GM21381 (cell line): ENCODE data around the gene MBNL2.

Experiments
- ATAC-seq: cut with Tn5 transposase; IDR thresholded peaks from one replicate; pipeline ENCODE4 v1.9.1; 2021; ENCODE audit warnings: mild to moderate bottlenecking, moderate library complexity; ENCODE audit not compliant: unreplicated experiment

MBNL2 gene

DNA sequence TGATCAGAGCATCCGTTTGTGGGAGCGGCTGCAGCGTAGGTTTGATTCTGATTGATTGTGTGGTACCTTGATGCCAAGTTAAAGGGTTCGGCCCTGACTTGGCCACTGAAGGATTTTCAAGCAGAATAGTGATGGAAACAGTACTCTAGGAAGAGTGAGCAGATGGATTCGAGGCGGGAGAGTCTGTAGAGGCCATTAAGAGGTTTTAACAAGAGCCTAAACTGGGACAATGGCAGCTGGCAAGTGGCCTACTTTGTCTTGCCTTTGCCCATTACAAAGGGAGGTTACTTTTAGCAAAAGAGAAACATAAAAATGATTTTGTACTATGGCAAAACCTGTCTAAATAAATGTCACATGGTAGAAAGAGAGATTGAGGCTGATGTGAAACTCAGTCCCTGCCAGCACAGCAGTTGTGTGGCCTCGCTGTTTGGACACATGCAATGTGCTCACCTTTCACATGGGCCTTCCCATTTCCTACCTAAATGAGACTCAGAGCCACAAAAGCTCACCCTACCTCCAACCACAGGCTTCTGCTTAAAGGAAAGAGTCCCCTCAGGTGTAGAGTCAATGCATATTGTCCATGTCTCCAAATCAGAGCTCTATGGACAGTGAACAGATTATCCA is 149.5 kb downstream of the MBNL2 start:
- ATAC-seq, result no peak

DNA sequence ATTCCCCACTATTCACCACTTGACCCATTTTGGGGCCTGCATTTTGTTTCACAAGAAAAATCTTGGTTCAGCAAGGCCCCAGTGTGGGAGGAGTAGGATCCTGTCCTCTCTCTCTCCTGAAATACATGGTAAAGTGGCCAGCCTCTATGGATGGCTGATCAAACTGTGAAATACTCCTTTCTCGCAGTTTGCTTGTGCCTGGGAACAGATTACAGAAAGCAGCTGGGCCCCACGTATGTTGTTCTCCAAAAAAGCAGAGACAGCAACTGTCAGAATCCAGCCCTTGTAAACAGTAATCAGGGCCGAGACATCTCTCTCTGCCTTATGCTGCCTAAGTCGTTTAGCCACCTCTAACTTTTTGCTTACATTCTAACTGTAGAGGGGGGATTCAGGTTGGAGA is 150.8 kb downstream of the MBNL2 start:
- ATAC-seq, result no peak

DNA sequence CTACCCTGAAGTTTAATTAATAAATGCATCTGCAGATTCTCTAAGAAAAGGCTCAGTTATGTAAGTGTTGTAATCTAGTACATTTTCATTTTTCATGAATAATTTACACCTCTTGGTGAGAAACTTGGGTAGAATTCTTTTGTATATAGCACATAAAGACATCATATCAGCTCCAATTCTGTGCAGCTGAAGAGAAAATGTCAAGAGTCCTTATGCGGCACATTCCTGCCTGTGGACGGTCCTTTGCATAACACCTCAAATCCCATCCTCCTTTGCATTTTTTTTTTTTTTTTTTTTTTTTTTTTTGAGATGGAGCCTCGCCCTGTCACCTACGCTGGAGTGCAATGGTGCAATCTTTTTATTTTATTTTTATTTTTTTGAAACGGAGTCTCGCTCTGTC is 151.7 kb downstream of the MBNL2 start:
- no peak for ATAC-seq

DNA sequence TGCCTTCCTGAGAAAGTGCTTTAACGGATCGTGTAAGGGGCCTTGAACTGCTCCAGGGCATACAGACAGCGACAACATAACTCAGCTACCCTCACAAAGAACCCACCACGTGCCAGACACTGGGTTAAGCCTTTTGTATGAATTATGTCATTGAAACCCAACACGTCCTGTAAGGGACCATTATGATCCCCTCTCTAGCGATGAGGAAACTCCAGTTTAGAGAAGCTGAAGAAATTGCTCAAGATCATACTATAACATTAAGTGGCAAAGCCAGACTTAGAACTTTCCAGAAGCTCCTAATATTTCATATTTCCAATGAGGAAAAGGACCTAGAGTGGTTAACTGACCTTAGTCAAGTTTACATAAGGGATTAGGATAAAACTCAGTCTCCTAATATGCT is 154.8 kb downstream of the MBNL2 start:
- no peak for ATAC-seq

DNA sequence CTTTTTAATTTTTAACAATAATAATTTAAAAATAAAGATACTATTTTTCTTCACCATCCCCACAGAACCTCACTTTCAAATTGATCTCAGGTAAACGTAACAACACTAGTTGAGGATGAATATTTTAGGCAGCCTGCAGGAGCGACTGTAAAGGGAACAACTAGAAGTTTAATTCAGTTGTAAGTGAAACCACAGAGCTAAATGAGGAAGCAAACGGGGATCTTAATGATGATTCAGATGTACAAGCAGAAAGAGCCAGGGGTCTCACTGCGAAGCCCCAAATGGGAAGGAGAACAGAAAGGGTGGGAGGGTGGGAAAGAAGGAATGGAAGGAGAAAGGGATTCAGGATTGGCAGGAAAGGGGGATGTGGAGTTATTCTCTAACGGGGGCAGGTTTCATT is 157.3 kb downstream of the MBNL2 start:
- no peak for ATAC-seq

DNA sequence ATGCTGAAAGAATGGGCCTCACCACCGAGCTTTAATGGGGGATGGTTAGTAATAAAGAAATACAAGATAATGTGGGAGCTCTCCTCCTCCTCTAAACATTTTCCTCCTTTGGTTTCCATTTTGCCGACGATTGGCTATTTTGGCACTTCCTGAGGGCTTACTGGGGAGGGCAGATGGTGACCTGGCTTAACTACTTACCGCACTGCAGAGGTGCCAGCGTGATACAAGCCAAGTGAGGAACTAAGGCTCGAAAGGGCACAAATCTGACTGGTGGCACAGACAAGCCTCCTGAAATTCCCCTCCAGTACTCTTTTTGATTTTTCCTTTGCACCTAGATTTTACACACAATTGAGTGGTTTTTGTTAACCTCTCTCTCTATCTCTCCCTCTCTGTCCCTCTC is 158.6 kb downstream of the MBNL2 start:
- no peak for ATAC-seq

DNA sequence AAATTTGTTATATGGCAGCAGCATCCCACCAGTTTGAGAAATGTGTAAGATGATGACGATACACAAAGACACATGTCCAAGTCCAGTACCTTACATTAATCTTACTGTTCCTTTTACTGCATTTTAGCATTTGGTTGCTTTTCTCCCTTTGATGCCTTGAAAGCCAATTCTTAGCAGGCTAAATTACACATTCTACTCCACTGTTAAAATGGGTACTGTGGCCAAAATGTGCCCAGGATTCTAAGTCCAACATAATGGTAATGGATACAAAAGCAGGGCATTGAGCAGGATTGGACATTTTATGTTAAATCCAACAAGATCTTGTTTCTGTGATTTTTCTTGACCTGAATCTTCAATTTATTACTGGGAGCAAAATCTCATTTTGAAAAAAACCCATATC is 159.1 kb downstream of the MBNL2 start:
- no peak for ATAC-seq

DNA sequence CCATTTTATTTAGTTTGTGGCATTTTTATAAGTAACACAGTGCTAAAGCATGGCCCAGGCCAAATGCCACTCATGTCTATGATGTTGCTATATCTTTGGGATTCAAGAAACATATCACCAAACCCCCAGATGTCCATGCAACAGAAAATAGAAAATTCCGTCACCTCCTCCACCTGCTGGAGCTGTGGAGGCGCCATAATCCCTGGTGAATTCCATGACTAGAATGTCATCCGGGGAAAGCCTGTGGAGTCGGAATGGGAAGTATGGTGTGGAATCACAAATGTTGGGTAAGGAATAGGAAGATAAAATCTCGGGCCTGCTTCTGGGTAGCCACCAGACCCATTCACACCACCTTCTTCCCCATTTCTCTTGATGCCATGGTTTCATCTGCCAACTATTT is 160.1 kb downstream of the MBNL2 start:
- ATAC-seq, result no peak

DNA sequence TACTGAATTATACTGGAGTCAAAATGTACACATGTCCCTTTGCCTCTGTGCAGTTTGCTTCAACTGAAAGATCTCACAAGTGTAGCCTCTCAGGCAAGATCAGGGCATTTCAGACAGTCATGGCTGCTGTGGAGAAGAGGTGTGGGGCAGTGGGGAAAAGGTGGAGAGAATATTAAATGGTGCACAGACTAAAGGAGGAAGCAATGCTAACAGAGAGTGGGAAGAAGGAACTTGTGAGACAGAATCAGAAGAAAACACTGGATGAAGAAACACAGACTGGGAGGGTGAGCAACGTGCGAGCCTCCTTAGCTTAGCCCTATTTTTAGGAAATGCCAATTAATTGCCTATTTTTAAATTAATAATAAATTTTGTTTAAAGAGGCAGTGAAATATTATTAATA is 162.2 kb downstream of the MBNL2 start:
- no peak for ATAC-seq

DNA sequence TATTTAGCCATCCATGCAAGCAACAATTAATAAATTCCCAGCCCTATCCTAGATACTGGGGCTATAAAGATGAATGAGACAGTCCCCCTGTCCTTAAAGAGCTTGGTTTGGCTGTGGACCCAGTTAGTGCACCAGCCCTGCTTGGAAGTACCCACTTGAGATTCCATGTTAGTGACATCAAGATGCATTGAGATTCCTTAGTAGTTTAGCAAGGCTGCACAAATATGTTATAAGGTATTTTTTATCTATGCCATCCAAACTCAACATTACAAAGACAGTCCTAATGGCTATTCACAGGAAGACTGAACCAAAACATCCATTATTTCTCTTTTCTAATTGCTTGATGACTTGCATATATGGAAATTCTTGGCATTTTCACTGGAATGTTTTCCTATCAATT is 163.0 kb downstream of the MBNL2 start:
- ATAC-seq, result no peak

DNA sequence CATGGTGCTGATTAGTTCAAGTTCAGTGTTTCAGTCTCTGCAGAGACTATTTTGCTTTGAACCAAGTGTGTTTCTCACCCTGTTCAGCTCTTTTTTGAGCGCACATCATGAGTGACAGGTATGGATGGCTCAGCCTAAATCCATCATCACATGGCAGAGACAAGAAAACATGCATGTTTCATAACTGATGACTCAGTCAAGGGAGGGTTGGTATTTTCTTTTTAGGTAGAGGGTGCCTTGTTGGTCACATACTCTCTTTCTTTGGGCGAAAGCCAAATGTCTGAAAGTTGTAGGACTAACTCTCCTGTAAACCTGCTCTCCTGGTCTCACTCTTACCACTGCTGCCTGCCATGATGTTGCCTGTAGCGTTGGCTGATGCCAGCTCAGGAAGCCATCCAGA is 163.7 kb downstream of the MBNL2 start:
- no peak for ATAC-seq

DNA sequence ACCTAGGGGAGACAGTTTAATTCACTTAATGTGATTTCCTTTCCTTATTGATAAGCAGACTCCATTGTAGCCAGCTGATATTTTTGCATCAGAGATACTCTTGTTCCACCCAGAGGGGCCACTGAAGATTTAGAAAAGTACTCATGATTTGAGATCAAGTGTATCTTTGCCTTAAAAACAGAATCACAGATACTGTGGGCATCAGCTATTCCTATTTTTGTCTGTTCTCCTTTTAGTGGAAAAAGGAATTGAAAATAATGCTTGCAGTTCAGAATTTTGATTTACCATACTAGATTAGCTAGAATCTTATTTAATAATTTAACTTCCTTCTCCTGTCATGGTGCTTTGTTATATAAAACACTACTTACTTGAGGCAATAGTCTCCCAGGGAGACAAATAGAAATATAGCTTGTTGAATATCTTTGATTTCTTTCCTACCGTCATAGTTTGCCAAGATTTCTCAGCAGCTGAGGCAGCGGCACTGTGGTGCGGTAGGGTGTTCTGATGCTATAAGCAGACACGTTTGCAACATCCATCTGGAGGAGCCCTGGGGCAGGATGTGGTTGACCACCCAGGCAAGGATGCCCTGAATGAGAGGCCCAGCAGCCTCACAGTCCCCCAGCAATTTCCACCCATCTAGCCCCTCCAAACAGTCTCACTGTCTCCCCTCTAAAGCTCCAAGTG is 164.8 kb downstream of the MBNL2 start:
- ATAC-seq, result no peak

DNA sequence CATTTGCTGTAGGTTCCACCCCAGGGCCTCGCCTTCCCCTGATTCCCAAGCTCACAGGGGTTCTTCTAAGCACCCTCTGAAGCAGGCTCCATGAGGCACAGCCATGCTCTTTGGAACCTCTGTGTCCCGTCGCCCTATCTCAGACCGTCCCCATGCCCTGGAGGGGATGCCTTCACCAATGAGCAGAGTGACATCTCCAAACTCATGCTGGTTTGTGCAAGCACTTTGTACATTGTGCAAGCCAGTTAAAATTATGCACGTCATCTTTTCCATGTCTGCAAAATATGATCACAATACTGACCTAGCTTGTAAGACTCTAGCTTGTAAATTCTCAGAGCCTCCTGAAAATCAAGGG is 165.3 kb downstream of the MBNL2 start:
- no peak for ATAC-seq

DNA sequence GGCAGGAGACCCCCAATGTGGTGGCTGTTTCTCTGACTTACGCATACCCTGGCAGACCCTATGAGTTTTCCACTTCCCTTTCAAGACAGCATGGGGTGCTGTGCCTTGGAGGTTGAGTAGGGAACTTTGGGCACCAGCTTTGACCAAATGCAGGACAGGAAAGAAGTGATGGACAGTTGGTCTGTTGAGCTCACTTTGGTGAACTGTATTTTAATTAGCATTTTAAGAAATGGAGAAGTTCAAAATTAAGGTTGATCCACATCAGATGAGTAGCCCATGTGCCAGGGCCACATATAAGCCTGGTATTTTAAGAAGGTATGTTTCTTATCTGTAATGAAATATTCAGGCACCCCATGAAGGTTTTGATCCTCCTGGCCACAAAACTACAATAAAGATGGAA is 165.8 kb downstream of the MBNL2 start:
- ATAC-seq, result no peak

DNA sequence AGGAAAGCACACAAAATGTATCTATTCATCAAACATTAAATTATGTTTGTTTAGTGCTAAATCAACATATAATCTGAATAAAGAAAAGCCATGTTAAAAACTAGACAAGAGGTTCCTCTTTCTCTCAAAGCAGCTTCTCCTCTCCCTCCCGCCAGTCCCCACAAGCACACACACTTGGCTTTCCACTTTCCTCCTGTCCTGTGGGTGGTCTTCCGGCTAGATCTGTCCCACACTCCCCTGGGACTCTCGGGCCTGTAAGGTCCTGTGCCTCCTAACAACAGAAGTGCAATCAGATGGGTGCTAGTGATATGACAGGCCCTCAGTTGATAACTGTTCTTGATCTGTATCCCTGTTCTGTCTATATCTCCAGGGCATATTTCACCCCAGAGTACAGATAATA is 166.2 kb downstream of the MBNL2 start:
- no peak for ATAC-seq

DNA sequence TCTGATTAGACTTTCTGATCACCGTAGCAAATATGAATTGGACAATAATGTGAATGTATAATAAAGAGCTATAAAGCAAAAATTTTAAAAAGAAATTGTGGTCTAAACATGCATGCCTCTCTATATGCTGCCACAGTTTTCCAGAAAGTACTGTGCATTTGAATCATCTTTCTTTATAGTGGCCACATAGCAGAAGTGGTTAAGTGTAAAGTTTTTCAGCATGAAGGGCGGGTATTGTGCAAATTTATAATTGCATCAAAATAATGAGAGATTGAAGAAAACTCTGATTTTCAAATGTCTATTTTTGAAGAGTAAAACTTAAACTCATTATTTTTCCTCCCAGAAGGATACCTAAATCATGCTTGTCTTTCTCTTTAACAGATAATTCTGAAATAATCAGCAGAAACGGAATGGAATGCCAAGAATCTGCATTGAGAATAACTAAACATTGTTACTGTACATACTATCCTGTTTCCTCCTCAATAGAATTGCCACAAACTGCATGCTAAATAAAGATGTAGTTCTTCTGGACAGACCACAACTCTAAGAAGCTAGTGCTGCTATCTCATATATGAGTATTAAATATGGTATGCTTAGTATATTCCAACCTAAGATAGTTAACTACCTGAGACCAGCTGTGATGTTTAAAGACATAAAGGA is 168.9 kb downstream of the MBNL2 start:
- no peak for ATAC-seq

DNA sequence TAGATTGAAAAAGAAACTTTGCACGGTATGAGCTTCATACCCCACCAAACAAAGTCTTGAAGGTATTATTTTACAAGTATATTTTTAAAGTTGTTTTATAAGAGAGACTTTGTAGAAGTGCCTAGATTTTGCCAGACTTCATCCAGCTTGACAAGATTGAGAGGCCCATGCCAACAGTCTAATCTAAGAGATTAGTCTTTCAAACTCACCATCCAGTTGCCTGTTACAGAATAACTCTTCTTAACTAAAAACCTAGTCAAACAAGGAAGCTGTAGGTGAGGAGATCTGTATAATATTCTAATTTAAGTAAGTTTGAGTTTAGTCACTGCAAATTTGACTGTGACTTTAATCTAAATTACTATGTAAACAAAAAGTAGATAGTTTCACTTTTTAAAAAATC is 169.9 kb downstream of the MBNL2 start:
- ATAC-seq, result no peak

DNA sequence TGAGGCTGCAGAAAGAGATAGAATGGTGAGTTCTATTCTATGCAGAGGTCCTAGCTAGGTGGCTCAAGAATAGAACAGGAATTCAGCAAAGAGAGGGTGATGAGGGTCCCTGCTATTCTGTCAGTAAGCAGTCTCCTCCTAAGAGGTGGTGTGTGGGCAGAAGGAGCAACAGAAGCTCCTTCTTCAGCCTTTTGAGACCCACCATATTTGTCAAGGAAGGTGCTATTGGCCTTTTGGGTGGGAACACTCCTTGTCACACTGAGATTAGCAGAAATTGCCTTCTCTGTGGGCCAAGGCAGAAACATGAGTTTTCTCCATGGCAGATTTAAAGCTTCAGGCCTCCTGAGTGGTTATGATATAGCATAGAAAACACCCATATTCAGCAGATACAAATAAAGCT is 172.4 kb downstream of the MBNL2 start:
- no peak for ATAC-seq

DNA sequence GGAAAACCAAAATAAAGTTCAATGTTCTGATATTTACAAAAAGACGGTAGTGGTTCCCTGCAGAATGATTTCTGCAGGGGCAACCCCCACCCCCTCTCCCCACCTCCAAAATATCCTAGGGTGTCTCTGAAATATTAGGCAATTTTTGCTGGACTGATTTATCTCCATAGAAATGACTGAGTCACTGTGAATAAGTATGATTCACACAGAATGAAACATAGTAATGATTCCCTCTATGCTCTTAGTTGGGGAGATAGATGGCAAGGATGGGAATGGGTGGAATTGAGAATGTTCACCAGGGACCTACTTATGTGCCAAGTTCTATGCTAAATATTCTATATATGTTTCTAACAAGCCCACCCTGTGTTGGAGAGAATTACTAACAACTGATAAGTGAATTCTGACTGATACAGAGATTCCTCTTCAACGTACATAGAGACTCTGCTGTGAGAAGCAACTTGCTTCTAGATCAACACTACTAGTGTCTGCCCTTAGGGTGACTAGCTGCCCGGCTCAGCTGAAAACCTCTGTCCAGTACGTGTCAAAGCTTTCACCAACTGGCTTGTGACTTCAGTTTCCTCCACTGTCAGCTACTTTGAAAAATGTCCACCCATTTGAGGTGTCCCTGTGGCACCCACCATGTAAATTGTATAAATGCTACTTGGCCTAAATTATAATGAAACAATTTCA is 173.5 kb downstream of the MBNL2 start:
- ATAC-seq, result no peak

DNA sequence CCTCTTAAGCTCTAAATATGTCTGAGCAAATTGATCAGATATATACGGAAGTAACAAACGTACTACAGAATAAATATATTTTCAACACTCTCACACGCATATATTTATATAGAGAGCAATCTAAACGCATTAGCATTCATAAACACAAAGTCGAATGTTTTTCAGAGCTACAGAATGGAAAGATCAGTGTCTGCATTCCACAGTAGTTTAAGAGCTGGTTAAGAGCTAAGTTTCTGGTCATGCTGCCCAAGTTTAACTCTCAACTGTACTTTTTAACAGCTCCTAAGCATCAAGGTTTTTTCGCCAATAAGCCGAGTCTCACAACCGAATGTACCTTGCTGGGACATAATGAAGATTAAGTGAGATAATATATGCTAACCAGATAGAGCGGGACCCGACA is 175.1 kb downstream of the MBNL2 start:
- ATAC-seq, result no peak

DNA sequence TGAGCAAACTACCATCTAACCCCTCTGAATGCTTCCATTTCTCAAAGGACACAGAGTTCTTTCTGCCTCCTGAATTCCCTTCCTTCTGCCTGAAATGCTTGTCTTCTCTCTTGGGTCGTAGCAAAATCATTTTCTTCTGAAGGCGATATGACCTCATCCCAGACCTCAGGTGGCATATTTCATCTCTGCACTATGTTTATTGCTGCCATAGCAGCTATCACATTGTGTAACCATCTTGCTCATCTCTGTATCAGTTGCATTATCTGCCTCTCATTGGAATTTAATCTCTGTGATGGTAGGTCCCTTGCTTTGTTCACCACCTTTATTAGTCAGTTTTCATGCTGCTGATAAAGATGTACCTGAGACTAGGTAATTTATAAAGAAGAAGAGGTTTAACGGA is 179.3 kb downstream of the MBNL2 start:
- ATAC-seq, result no peak
